CD4-positive, alpha-beta T cell (primary cell): ENCODE results near the gene ZNF30. TPM values are rescaled to one million over a fixed set of nuclear protein-coding genes. Genes with fewer than 3 reads are reported as not detected.

ENCODE experiments used
- ATAC-seq: fragments of 200-7000 bp; cut with Tn5 transposase; one replicate; pipeline ENCODE4 v1.10.0; 2022; ENCODE audit warnings: mild to moderate bottlenecking; ENCODE audit not compliant: poor library complexity
- CTCF ChIA-PET: fragments of 350-600 bp; sonication (Branson Sonifier 250); formaldehyde crosslinking; loops from one replicate; lab custom pipeline; 2021; ENCODE audit warnings: antibody characterized with exemption, inconsistent platforms; lab: Charles Lee
- POLR2A ChIA-PET: fragments of 350-600 bp; sonication (Branson Sonifier 250); formaldehyde crosslinking; loops from one replicate; lab custom pipeline; 2021; ENCODE audit warnings: antibody characterized with exemption, inconsistent platforms; lab: Charles Lee
- DNase-seq, 14 experiments: peaks; one replicate each; pipeline ENCODE4 v3.0.0-alpha.2; 2013 to 2020; ENCODE audit warnings: mixed read lengths in 2 of 14
- H3K27ac ChIP-seq, 2 donors: one replicate each; pipeline versions ENCODE4 v1.5.1 to v1.7.0; 2013; ENCODE audit warnings: low read length in 2 of 2, low read depth in 1 of 2, mild to moderate bottlenecking in 1 of 2
- H3K27me3 ChIP-seq, 2 experiments: 1 replicate in 1 of 2; 2 replicates in 1 of 2; pipeline versions ENCODE4 v1.6.1 to v1.7.0; 2013; ENCODE audit warnings: low read length in 2 of 2, control low read depth in 1 of 2, mild to moderate bottlenecking in 1 of 2, moderate library complexity in 1 of 2; ENCODE audit not compliant: insufficient read depth in 2 of 2, control insufficient read depth in 1 of 2
- H3K36me3 ChIP-seq: one replicate; pipeline ENCODE4 v1.6.1; 2013; ENCODE audit warnings: low read length, control low read depth; ENCODE audit not compliant: insufficient read depth
- H3K4me1 ChIP-seq: one replicate; pipeline ENCODE4 v1.6.1; 2013; ENCODE audit warnings: low read length, control low read depth; ENCODE audit not compliant: insufficient read depth
- H3K4me3 ChIP-seq: one replicate; pipeline ENCODE4 v1.5.1; 2013; ENCODE audit warnings: mild to moderate bottlenecking, low read length, moderate library complexity
- H3K9me3 ChIP-seq, 2 experiments: 1 replicate in 1 of 2; 2 replicates in 1 of 2; pipeline versions ENCODE4 v1.6.1 to v1.7.0; 2013; ENCODE audit warnings: low read length in 2 of 2, mild to moderate bottlenecking in 2 of 2, control low read depth in 1 of 2, moderate library complexity in 1 of 2; ENCODE audit not compliant: control insufficient read depth in 1 of 2, insufficient read depth in 1 of 2
- H3K27ac Mint-ChIP-seq: one replicate; pipeline ENCODE4 v1.8.0; 2020; ENCODE audit warnings: mixed read lengths
- H3K27me3 Mint-ChIP-seq: one replicate; pipeline ENCODE4 v1.8.0; 2021; ENCODE audit warnings: mixed read lengths
- H3K36me3 Mint-ChIP-seq: one replicate; pipeline ENCODE4 v1.8.0; 2021; ENCODE audit warnings: low read depth, mixed read lengths
- H3K4me1 Mint-ChIP-seq: one replicate; pipeline ENCODE4 v1.8.0; 2021; ENCODE audit warnings: low read depth, mixed read lengths
- H3K4me3 Mint-ChIP-seq: one replicate; pipeline ENCODE4 v1.8.0; 2020; ENCODE audit warnings: mild to moderate bottlenecking, mixed read lengths
- H3K9me3 Mint-ChIP-seq: one replicate; pipeline ENCODE4 v1.8.0; 2020; ENCODE audit warnings: mixed read lengths
- intact Hi-C, 2 experiments: fragments of 100-400 bp; cut with DNase I in 1 of 2; cut with micrococcal nuclease in 1 of 2; formaldehyde crosslinking; loops; one replicate each; pipeline versions ENCODE4 v1.15.1 to v1.9.0; 2023 to 2025; cut with DNase I, micrococcal nuclease
- total RNA-seq, 174 experiments: library from RNA in 2 of 174; stranded (reverse) in 2 of 174; gene quantifications; one replicate each; pipeline ENCODE4 v1.2.3 and lab custom pipeline; 2021 to 2026
- TF ChIP-seq, protein P1 (sequence below): fragments of 200-600 bp; IDR thresholded peaks from one replicate; pipeline ENCODE4 v1.8.0; 2022; ENCODE audit warnings: antibody characterized with exemption, mild to moderate bottlenecking

ZNF30 gene
- total RNA-seq, 2 experiments from 2014 or later = 0.84 to 1.1 TPM

DNA sequence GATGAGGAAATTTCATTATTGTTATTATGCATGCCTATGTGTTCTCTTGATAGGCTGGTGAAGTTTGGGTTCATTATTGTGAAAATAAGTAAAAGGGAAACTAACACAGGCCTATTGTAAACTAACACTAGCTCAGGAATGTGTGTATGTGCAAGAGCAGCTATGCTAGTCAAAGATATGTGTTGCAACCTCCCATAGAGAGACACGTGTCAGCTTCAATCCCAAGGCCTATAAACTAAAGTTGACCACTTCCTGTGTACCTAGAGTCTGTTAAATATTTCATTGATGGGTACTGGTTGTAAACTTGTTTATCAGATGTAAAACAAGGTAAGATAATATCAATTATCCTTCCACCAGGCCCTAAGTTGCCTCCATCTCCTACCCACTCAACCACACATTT is 44.7 kb upstream of the ZNF30 start:
- H3K27me3 ChIP-seq = no peaks in the 10 kb centered on the region
- H3K4me3 ChIP-seq = no peak overlapping the region
- no peaks in the 10 kb centered on the region for H3K4me1 ChIP-seq
- TF ChIP-seq, protein P1, sequence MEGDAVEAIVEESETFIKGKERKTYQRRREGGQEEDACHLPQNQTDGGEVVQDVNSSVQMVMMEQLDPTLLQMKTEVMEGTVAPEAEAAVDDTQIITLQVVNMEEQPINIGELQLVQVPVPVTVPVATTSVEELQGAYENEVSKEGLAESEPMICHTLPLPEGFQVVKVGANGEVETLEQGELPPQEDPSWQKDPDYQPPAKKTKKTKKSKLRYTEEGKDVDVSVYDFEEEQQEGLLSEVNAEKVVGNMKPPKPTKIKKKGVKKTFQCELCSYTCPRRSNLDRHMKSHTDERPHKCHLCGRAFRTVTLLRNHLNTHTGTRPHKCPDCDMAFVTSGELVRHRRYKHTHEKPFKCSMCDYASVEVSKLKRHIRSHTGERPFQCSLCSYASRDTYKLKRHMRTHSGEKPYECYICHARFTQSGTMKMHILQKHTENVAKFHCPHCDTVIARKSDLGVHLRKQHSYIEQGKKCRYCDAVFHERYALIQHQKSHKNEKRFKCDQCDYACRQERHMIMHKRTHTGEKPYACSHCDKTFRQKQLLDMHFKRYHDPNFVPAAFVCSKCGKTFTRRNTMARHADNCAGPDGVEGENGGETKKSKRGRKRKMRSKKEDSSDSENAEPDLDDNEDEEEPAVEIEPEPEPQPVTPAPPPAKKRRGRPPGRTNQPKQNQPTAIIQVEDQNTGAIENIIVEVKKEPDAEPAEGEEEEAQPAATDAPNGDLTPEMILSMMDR = no peak
- DNase-seq (no peak), ATAC-seq (no peak)
- Mint-ChIP-seq H3K4me3 (no peak overlapping the region), H3K27me3 (peaks cover 9% of the 10 kb centered on the region), H3K27ac (no peak overlapping the region), H3K36me3 (peaks cover 14% of the 10 kb centered on the region), H3K4me1 (no peaks in the 10 kb centered on the region), H3K9me3 (peaks cover 22% of the 10 kb centered on the region)
- CTCF ChIA-PET = no interaction called here
- no peaks in the 10 kb centered on the region for H3K36me3 ChIP-seq
- peaks cover 11 to 20% of the 10 kb centered on the region in 2 experiments for H3K9me3 ChIP-seq
- no peak overlapping the region for H3K27ac ChIP-seq
- intact Hi-C loops = loop anchor here in 1 of 2 experiments (5.0 kb wide), 1 partner anchor 40 kb away; no protein-coding TSS in a partner anchor
- POLR2A ChIA-PET = no interaction called here

DNA sequence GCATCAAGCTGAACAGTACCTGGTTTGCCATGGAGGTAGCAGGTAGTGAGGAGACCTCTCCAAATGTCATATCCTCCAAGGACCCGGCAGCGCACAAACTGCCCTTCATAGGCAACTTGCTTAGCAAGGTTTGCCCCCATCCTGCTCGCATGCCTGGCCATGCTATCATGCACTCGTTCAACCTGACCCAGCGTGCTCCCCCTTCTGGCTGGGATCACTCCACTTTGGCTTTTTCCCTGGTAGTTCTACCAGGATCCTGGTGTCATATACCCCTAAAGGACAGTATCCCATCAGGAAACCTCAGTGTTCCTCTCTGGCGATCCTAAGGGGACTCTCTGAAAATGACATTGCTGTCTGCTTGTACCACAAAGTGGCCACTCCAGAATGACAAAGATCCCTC is 38.6 kb upstream of the ZNF30 start:
- ChIA-PET CTCF (no interaction called here), POLR2A (no interaction called here)
- H3K4me3 ChIP-seq = no peak overlapping the region
- no peaks in the 10 kb centered on the region for H3K36me3 ChIP-seq
- H3K9me3 ChIP-seq = peaks cover 20 to 21% of the 10 kb centered on the region in 2 experiments
- Mint-ChIP-seq H3K27me3 (peaks cover 13% of the 10 kb centered on the region), H3K36me3 (peaks cover 14% of the 10 kb centered on the region), H3K27ac (no peak overlapping the region), H3K4me1 (no peaks in the 10 kb centered on the region), H3K9me3 (peaks cover 22% of the 10 kb centered on the region), H3K4me3 (no peak overlapping the region)
- no peak for DNase-seq
- intact Hi-C loops = no loop called here
- ATAC-seq = no peak
- H3K27me3 ChIP-seq = no peaks in the 10 kb centered on the region
- H3K27ac ChIP-seq = no peak overlapping the region
- TF ChIP-seq, protein P1 = no peak
- H3K4me1 ChIP-seq = no peaks in the 10 kb centered on the region

- peaks cover 4% of the 10 kb centered on the region for H3K9me3 Mint-ChIP-seq
- ChIA-PET POLR2A (interaction anchor here (0.7 kb wide), 1 partner anchor 1559 kb away, joined by 3 read pairs; no protein-coding TSS in a partner anchor), CTCF (no interaction called here)
- DNase-seq (no peak), ATAC-seq (no peak)
- no peak overlapping the region for H3K27ac Mint-ChIP-seq
- no peaks in the 10 kb centered on the region for H3K36me3 Mint-ChIP-seq
- H3K27ac ChIP-seq = no peak overlapping the region
- H3K27me3 ChIP-seq = peaks cover 13 to 17% of the 10 kb centered on the region in 2 experiments
- TF ChIP-seq, protein P1 = no peak
- intact Hi-C loops = no loop called here
- H3K36me3 ChIP-seq = no peaks in the 10 kb centered on the region
- H3K4me3 ChIP-seq = no peak overlapping the region
- H3K4me1 ChIP-seq = peaks cover 8% of the 10 kb centered on the region
- peaks cover 40% of the 10 kb centered on the region for H3K27me3 Mint-ChIP-seq
- peaks cover 4% of the 10 kb centered on the region for H3K4me1 Mint-ChIP-seq
- no peak overlapping the region for H3K4me3 Mint-ChIP-seq
- peaks cover 12 to 14% of the 10 kb centered on the region in 2 experiments for H3K9me3 ChIP-seq
These were observed 26.5 kb upstream of the ZNF30 start for GRCh38 chr19:34900245-34900644.
